Hepatocyte (in vitro differentiated cells): ENCODE results near the gene FBXO46. TPM values are rescaled to one million over a fixed set of nuclear protein-coding genes. Genes with fewer than 3 reads are reported as not detected.
A peak's percentile ranks its signal among the peaks of the same experiment; 100 is the strongest.

ENCODE experiments used
- DNase-seq: peaks from one replicate; pipeline ENCODE4 v3.0.0-alpha.2; 2016; ENCODE audit warnings: low spot score
- H2AFZ ChIP-seq: fragments of 200-600 bp; sonication (generic); 2 replicates; pipeline ENCODE4 v1.6.0; 2016; ENCODE audit warnings: antibody characterized with exemption, mild to moderate bottlenecking
- H3K27ac ChIP-seq: fragments of 200-600 bp; sonication (generic); 2 replicates; pipeline ENCODE4 v1.5.1; 2016; ENCODE audit warnings: mild to moderate bottlenecking
- H3K27me3 ChIP-seq: fragments of 200-600 bp; sonication (generic); 2 replicates; pipeline ENCODE4 v1.6.1; 2016
- H3K36me3 ChIP-seq: fragments of 200-600 bp; sonication (generic); replicated peaks from 2 replicates; pipeline ENCODE4 v1.5.1; 2016; ENCODE audit warnings: low read depth; ENCODE audit not compliant: insufficient read depth
- H3K4me1 ChIP-seq: fragments of 200-600 bp; sonication (generic); 2 replicates; pipeline ENCODE4 v1.5.1; 2016; ENCODE audit warnings: mild to moderate bottlenecking, moderate library complexity; ENCODE audit not compliant: insufficient read depth
- H3K4me2 ChIP-seq: fragments of 200-600 bp; sonication (generic); 2 replicates; pipeline ENCODE4 v1.6.0; 2016
- H3K4me3 ChIP-seq: fragments of 200-600 bp; sonication (generic); 2 replicates; pipeline ENCODE4 v1.5.1; 2016; ENCODE audit warnings: mild to moderate bottlenecking
- H3K79me2 ChIP-seq: fragments of 200-600 bp; sonication (generic); 2 replicates; pipeline ENCODE4 v1.6.0; 2017; ENCODE audit warnings: mild to moderate bottlenecking
- H3K9me2 ChIP-seq: fragments of 200-600 bp; sonication (generic); replicated peaks from 2 replicates; pipeline ENCODE4 v1.6.0; 2017; ENCODE audit warnings: mild to moderate bottlenecking; ENCODE audit not compliant: insufficient read depth
- H3K9me3 ChIP-seq: fragments of 200-600 bp; sonication (generic); 2 replicates; pipeline ENCODE4 v1.5.1; 2016; ENCODE audit warnings: low read depth, mild to moderate bottlenecking
- H4K20me1 ChIP-seq: fragments of 200-600 bp; sonication (generic); 2 replicates; pipeline ENCODE4 v1.6.0; 2016; ENCODE audit warnings: mild to moderate bottlenecking; ENCODE audit not compliant: insufficient read depth, poor library complexity, severe bottlenecking
- CTCF ChIP-seq: fragments of 200-600 bp; sonication (generic); IDR thresholded peaks from 2 replicates; pipeline ENCODE4 v1.5.1; 2016; ENCODE audit warnings: antibody characterized with exemption, mild to moderate bottlenecking; ENCODE audit not compliant: poor library complexity
- EZH2 ChIP-seq: fragments of 200-600 bp; sonication (generic); IDR thresholded peaks from 2 replicates; pipeline ENCODE4 v1.6.1; 2016; ENCODE audit warnings: antibody characterized with exemption, mild to moderate bottlenecking, borderline replicate concordance
- EZH2phosphoT487 ChIP-seq: fragments of 200-600 bp; sonication (generic); IDR thresholded peaks from one replicate; pipeline ENCODE4 v1.6.1; 2018; ENCODE audit warnings: antibody characterized with exemption, mild to moderate bottlenecking, low read depth, moderate library complexity; ENCODE audit not compliant: unreplicated experiment, severe bottlenecking
- WGBS: methylation state at CpG from one replicate; pipeline ENCODE4 v1.1.6; 2016; ENCODE audit warnings: low lambda C conversion rate; ENCODE audit errors: missing lambda C conversion rate; 5-methylcytosine and 5-hydroxymethylcytosine counted together
- polyA plus RNA-seq: library from polyadenylated mRNA; unstranded; fragments of >200 nt; fragmentation: Nextera tagmentation; extraction: Ambion mirVana; gene quantifications from 2 replicates; pipeline ENCODE4 v1.2.1, GENCODE V29; 2016
- total RNA-seq: library from RNA; depleted of rRNA; stranded (reverse); fragments of >200 nt; gene quantifications from 2 replicates; pipeline ENCODE4 v1.2.3, GENCODE V29; 2014

FBXO46 gene
- total and polyA plus RNA-seq, 2 experiments from 2014 or later: 7.5 to 14.8 TPM

DNA sequence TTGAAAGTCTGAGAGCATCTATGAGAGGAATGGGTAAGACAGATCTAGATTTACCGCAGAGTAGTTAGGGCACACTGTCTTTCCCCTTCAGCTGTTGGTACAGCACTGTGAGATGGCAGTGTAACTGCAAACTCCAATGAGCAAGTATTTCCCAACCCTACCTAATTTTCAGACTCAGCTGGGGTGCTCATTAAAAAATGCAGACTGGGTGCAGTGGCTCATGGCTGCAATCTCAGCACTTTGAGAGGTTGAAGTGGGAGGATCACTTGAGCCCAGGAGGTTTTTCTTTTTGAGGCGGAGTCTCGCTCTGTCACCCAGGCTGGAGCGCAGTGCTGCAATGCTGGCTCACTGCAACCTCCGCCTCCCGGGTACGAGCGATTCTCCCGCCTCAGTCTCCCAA is 25.6 kb downstream of the FBXO46 start:
- H3K9me2 ChIP-seq: no peaks in the 10 kb centered on the region
- H3K27me3 ChIP-seq: no peaks in the 10 kb centered on the region
- H3K9me3 ChIP-seq: no peaks in the 10 kb centered on the region
- no peaks in the 10 kb centered on the region for H3K36me3 ChIP-seq
- no peaks in the 10 kb centered on the region for H3K4me1 ChIP-seq
- WGBS: 98% methylated on average over 9 of the region's 9 CpGs
- no peak for TF ChIP-seq EZH2phosphoT487
- TF ChIP-seq CTCF: no peak
- no peak for TF ChIP-seq EZH2
- H2AFZ ChIP-seq: no peak overlapping the region
- H4K20me1 ChIP-seq: no peaks in the 10 kb centered on the region
- no peak overlapping the region for H3K4me3 ChIP-seq
- H3K4me2 ChIP-seq: no peak overlapping the region
- peaks cover under 1% of the 10 kb centered on the region for H3K79me2 ChIP-seq
- H3K27ac ChIP-seq: no peak overlapping the region
- no peak for DNase-seq

DNA sequence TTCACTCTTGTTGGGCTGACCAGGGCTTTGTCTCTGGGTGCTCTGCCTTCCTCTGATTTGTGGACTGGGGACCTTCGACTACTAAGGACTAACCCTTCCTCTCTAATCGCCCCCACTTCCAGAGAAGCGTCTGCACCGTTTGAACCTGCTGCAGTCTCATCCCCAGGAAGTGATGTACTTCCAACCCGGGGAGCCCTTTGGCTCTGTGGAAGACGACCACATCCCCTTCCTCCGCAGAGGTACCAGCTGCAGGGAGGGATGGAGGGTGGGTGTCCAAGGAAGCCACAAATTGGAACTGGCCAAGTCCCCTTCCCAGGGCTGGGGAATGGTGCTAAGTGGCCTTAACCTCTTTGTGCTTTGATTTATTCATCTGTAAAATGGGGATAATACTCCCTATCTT is 29.0 kb downstream of the FBXO46 start:
- no peak for DNase-seq
- H2AFZ ChIP-seq: no peak overlapping the region
- no peaks in the 10 kb centered on the region for H3K4me1 ChIP-seq
- 90% methylated on average over 7 of the region's 7 CpGs for WGBS
- no peaks in the 10 kb centered on the region for H3K36me3 ChIP-seq
- H3K4me3 ChIP-seq: no peak overlapping the region
- H3K9me3 ChIP-seq: no peaks in the 10 kb centered on the region
- no peaks in the 10 kb centered on the region for H4K20me1 ChIP-seq
- no peak overlapping the region for H3K4me2 ChIP-seq
- no peaks in the 10 kb centered on the region for H3K9me2 ChIP-seq
- no peak overlapping the region for H3K27ac ChIP-seq
- H3K79me2 ChIP-seq: no peaks in the 10 kb centered on the region
- TF ChIP-seq EZH2phosphoT487: no peak
- H3K27me3 ChIP-seq: no peaks in the 10 kb centered on the region

GRCh38 chr19:45693106-45693788 is 37.4 kb downstream of the FBXO46 start:
- Histone ChIP-seq H3K27me3 (no peaks in the 10 kb centered on the region), H3K36me3 (no peaks in the 10 kb centered on the region), H4K20me1 (no peaks in the 10 kb centered on the region), H3K4me2 (peak overlapping the region; percentile 97), H3K27ac (peak overlapping the region; percentile 82), H3K79me2 (peaks cover 19% of the 10 kb centered on the region), H3K9me2 (no peaks in the 10 kb centered on the region), H3K9me3 (no peaks in the 10 kb centered on the region), H3K4me1 (no peaks in the 10 kb centered on the region), H2AFZ (peak overlapping the region; percentile 28), H3K4me3 (peak overlapping the region; percentile 49)
- DNase-seq: peak; percentile 89
- TF ChIP-seq EZH2phosphoT487 (no peak), EZH2 (no peak), CTCF (peak; percentile 94)
- 3% methylated on average over 21 of the region's 22 CpGs for WGBS

DNA sequence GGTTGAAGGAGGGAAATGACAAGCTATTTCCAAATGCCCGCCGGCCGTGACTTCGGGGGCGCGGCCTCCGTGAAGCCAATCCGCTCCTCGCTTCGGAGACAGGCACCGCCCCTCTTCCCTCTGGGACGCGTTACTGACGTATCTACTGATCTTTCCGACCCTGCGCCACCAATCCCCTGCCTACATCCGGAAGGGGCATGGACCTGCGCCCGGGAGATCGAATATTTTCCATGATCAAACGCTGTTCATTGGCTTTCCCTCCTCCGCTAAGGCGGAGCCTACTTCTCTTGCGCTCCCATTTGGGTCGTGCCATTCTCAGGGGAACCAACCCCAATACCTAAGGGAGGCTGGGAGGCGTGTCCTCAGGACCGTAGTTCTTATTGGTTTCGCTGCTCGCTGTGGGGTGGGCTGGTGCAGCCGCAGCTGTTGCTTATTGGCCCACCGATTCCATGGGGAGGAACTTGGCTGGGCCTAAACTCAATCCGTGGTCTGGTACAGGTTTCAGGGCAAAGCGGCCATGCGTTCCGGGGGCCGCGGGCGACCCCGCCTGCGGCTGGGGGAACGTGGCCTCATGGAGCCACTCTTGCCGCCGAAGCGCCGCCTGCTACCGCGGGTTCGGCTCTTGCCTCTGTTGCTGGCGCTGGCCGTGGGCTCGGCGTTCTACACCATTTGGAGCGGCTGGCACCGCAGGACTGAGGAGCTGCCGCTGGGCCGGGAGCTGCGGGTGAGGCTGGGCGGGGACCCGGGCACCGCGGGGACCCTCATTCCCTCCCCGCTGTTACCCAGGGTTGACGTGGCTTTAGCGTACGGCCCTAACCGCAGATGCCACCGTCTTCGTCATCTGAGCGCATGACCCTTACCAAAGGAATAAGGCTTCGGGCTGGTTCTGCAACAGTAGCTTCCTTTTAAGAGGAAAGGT is 38.2 kb downstream of the FBXO46 start, which contains the start of gene QPCTL:
Gene QPCTL (plus strand): TSS at position 480 of the 919 bp plus-strand sequence. CDS start 38 bp downstream, at position 518.
- H2AFZ ChIP-seq: peak within 1 kb of the TSS; percentile 60
- H3K27me3 ChIP-seq: no peaks in the 10 kb centered on the region
- H3K4me1 ChIP-seq: no peaks in the 10 kb centered on the region
- no peaks in the 10 kb centered on the region for H3K36me3 ChIP-seq
- H4K20me1 ChIP-seq: no peaks in the 10 kb centered on the region
- peaks cover 19% of the 10 kb centered on the region for H3K79me2 ChIP-seq
- no peaks in the 10 kb centered on the region for H3K9me3 ChIP-seq
- peak within 1 kb of the TSS; percentile 97 for H3K4me2 ChIP-seq
- TF ChIP-seq CTCF (no peak), EZH2 (no peak), EZH2phosphoT487 (no peak)
- DNase-seq: peak; percentile 99
- peak within 1 kb of the TSS; percentile 65 for H3K4me3 ChIP-seq
- H3K9me2 ChIP-seq: no peaks in the 10 kb centered on the region
- H3K27ac ChIP-seq: peak within 1 kb of the TSS; percentile 88
- 1% methylated on average over 69 of the region's 70 CpGs for WGBS
